Measurements from ENCODE around the gene CD82. TPM values are rescaled to one million over a fixed set of nuclear protein-coding genes. Genes with fewer than 3 reads are reported as not detected.

CD82 gene
- total RNA-seq, 1 experiment from 2014 or later, result 32.6 TPM

- no peak overlapping the region for H3K4me3 Mint-ChIP-seq (ENCODE audit: low read depth, unreplicated experiment)
- H3K4me1 Mint-ChIP-seq (ENCODE audit: low read depth, unreplicated experiment), result peaks cover 16% of the 10 kb centered on the region
- H3K27ac Mint-ChIP-seq (ENCODE audit: unreplicated experiment), result no peak overlapping the region
- peak; percentile 28 for DNase-seq
- intact Hi-C loops (cut with micrococcal nuclease; ENCODE audit: unreplicated experiment), result no loop called here
- no TSS peak for BruUV-seq (replicated peaks)
- TF ChIP-seq, protein P1, sequence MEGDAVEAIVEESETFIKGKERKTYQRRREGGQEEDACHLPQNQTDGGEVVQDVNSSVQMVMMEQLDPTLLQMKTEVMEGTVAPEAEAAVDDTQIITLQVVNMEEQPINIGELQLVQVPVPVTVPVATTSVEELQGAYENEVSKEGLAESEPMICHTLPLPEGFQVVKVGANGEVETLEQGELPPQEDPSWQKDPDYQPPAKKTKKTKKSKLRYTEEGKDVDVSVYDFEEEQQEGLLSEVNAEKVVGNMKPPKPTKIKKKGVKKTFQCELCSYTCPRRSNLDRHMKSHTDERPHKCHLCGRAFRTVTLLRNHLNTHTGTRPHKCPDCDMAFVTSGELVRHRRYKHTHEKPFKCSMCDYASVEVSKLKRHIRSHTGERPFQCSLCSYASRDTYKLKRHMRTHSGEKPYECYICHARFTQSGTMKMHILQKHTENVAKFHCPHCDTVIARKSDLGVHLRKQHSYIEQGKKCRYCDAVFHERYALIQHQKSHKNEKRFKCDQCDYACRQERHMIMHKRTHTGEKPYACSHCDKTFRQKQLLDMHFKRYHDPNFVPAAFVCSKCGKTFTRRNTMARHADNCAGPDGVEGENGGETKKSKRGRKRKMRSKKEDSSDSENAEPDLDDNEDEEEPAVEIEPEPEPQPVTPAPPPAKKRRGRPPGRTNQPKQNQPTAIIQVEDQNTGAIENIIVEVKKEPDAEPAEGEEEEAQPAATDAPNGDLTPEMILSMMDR (IDR thresholded peaks at IDR 0.05; ENCODE audit: unreplicated experiment), result no peak
- CTCF ChIA-PET, result interaction anchor here (1.1 kb wide), 1 partner anchor 14 kb away, joined by 3 read pairs; no protein-coding TSS in a partner anchor
- no peaks in the 10 kb centered on the region for H3K9me3 Mint-ChIP-seq (ENCODE audit: low read depth, unreplicated experiment)
- peaks cover 13% of the 10 kb centered on the region for H3K36me3 Mint-ChIP-seq (ENCODE audit: insufficient read depth, unreplicated experiment)
- H3K27me3 Mint-ChIP-seq (ENCODE audit: unreplicated experiment), result no peaks in the 10 kb centered on the region
Measured at GRCh38 chr11:44561275-44561805, 4.1 kb upstream of the CD82 start.

- Mint-ChIP-seq H3K27ac (ENCODE audit: unreplicated experiment) (no peak overlapping the region), H3K4me1 (ENCODE audit: low read depth, unreplicated experiment) (peaks cover 16% of the 10 kb centered on the region), H3K36me3 (ENCODE audit: insufficient read depth, unreplicated experiment) (peaks cover 13% of the 10 kb centered on the region), H3K4me3 (ENCODE audit: low read depth, unreplicated experiment) (no peak overlapping the region), H3K9me3 (ENCODE audit: low read depth, unreplicated experiment) (no peaks in the 10 kb centered on the region), H3K27me3 (ENCODE audit: unreplicated experiment) (no peaks in the 10 kb centered on the region)
- TF ChIP-seq, protein P1 (IDR thresholded peaks at IDR 0.05; ENCODE audit: unreplicated experiment), result no peak
- no TSS peak for BruUV-seq (replicated peaks)
- intact Hi-C loops (cut with micrococcal nuclease; ENCODE audit: unreplicated experiment), result no loop called here
- no peak for DNase-seq
- CTCF ChIA-PET, result interaction anchor here (1.1 kb wide), 1 partner anchor 13 kb away, joined by 3 read pairs; no protein-coding TSS in a partner anchor
Measured at GRCh38 chr11:44561964-44562734, 3.3 kb upstream of the CD82 start.

GRCh38 chr11:44562845-44563460 is 2.5 kb upstream of the CD82 start:
- no peak for DNase-seq

DNA sequence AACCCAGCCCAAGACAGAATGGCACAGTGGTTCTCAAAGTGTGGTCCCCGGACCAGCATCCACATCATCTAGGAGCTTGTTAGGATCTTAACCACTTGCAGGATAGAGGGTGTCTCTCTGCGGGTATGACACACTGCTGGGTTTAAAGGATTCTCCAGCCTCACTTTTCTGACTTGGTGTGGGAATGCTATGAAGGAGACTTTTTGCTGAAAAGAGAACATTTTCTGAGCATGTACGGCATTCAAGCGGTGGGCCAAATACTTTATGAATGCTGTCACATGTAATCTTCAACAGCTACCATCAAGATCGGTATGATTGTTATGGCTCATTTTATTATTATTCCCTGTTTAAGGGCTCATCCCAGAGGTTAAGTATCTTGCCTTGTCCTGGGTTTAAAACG is 1.8 kb upstream of the CD82 start:
- intact Hi-C loops (cut with micrococcal nuclease; ENCODE audit: unreplicated experiment), result no loop called here
- Mint-ChIP-seq H3K36me3 (ENCODE audit: insufficient read depth, unreplicated experiment) (peaks cover 24% of the 10 kb centered on the region), H3K4me3 (ENCODE audit: low read depth, unreplicated experiment) (no peak overlapping the region), H3K27me3 (ENCODE audit: unreplicated experiment) (no peaks in the 10 kb centered on the region), H3K27ac (ENCODE audit: unreplicated experiment) (no peak overlapping the region), H3K4me1 (ENCODE audit: low read depth, unreplicated experiment) (peaks cover 25% of the 10 kb centered on the region), H3K9me3 (ENCODE audit: low read depth, unreplicated experiment) (no peaks in the 10 kb centered on the region)
- DNase-seq, result no peak
- no TSS peak for BruUV-seq (replicated peaks)
- CTCF ChIA-PET, result interaction anchor here (0.5 to 2.0 kb wide), 4 partner anchors 20 to 278 kb away, joined by 3 to 9 read pairs (median 4); no protein-coding TSS in a partner anchor
- TF ChIP-seq, protein P1 (IDR thresholded peaks at IDR 0.05; ENCODE audit: unreplicated experiment), result no peak

More at GRCh38 chr11:44562845-44563460, 2.5 kb upstream of the CD82 start:
- H3K4me1 Mint-ChIP-seq (ENCODE audit: low read depth, unreplicated experiment), result peaks cover 22% of the 10 kb centered on the region
- intact Hi-C loops (cut with micrococcal nuclease; ENCODE audit: unreplicated experiment), result no loop called here
- CTCF ChIA-PET, result interaction anchor here (1.2 kb wide), 1 partner anchor 54 kb away, joined by 4 read pairs; no protein-coding TSS in a partner anchor
- TF ChIP-seq, protein P1 (IDR thresholded peaks at IDR 0.05; ENCODE audit: unreplicated experiment), result no peak
- no peak overlapping the region for H3K4me3 Mint-ChIP-seq (ENCODE audit: low read depth, unreplicated experiment)
- peaks cover 21% of the 10 kb centered on the region for H3K36me3 Mint-ChIP-seq (ENCODE audit: insufficient read depth, unreplicated experiment)
- no peak overlapping the region for H3K27ac Mint-ChIP-seq (ENCODE audit: unreplicated experiment)
- no peaks in the 10 kb centered on the region for H3K9me3 Mint-ChIP-seq (ENCODE audit: low read depth, unreplicated experiment)
- BruUV-seq (replicated peaks), result no TSS peak
- H3K27me3 Mint-ChIP-seq (ENCODE audit: unreplicated experiment), result no peaks in the 10 kb centered on the region
